NCI-H146 (cell line): ENCODE results near the gene MOSPD2.

Source experiments
- DNase-seq: peaks from one replicate; lab custom pipeline; 2025; lab: John Stamatoyannopoulos, UW

Gene MOSPD2

DNA sequence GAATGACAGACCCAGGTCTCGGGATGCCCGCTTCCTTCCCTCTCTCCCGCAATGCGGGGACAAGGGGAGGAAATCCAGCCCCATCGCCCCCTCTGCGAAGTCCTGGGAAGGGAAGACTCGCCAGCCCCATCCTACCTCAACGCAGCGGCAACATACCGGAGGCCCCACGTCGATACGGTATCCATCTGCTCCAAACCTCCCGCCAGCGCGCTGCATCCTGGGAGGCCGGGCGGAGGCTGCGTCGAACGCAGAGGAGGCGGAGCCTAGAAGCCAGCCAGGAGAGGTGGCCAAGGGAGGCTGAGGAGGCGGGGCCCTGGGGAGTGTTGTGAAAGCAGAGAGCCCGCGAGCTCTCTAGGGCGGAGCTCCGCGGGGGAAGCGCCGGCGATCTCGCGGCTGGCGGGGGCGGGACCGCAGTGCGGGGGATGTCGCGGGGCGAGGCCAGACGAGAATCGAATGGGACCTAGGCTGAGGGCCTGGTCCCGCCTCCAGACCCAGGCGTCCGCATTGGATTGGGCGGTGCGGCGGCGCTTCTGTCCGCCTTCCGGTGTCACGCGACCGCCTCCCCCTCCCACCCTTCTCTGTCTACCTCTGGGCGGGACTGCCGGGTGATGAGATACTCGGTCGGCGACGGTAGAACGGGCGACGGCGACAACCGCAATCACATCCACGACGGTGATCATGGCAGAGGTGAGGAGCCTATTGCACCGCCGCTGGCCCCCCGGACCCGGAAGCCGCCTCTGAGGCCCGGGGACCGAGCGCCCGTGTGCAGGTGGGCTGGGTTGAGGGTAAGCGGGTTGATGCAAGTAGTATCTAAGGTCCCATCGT, at the start of gene MOSPD2, which contains the start of gene FANCB:
Gene MOSPD2 (plus strand): TSS at position 571 of the 825 bp plus-strand sequence. CDS start 108 bp downstream, at position 679.
Gene FANCB (minus strand): TSS at position 219 of the 825 bp plus-strand sequence. CDS start 7,559 bp downstream, outside the sequence.
- DNase-seq, result peak; percentile 96

DNA sequence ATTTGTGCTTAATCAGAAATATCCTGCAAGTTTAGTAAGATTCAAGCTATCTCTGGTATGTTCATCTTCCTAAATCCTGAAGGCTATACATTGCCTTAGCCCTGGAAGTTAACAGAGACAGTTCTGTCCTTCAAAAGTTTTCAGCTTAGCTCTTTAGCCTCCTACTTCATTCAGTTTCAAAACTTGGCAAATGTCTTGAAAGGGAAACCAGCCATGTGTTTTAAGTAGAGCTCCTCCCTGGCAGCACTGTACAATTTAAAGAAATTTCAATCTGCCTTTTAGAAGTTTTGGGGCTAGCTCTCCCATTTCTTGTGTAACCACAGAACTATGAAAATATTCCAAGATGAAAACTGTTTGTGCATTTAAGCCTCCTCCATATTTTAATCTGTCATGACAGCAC, 47.4 kb upstream of the MOSPD2 start:
- no peak for DNase-seq

- DNase-seq, result no peak
These were observed 46.9 kb upstream of the MOSPD2 start for GRCh38 chrX:14826319-14826718.

GRCh38 chrX:14829643-14830042, 43.6 kb upstream of the MOSPD2 start:
- no peak for DNase-seq

- DNase-seq, result no peak
These were observed 41.1 kb upstream of the MOSPD2 start for GRCh38 chrX:14832151-14832550.

- DNase-seq, result no peak
These were observed 40.6 kb upstream of the MOSPD2 start for GRCh38 chrX:14832586-14832985.

DNA sequence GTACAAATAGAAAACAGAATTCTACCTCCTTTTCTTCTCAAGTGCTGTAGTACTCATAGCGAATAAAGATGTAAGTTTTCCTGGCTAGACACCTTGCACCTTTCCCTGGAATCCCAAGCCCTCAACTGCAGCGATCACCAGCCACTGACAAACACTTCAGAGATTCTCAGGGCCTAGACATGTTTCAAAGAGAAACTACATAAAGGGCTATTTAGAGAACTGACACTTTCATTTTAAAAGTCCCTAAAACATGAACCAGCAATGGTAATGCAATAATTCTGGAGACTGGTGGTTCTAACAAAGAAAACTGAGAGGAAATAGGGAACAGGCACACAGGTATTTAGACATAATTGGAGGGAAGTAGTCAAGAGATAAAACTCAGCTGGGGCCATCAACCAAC, 36.1 kb upstream of the MOSPD2 start:
- DNase-seq, result no peak

DNA sequence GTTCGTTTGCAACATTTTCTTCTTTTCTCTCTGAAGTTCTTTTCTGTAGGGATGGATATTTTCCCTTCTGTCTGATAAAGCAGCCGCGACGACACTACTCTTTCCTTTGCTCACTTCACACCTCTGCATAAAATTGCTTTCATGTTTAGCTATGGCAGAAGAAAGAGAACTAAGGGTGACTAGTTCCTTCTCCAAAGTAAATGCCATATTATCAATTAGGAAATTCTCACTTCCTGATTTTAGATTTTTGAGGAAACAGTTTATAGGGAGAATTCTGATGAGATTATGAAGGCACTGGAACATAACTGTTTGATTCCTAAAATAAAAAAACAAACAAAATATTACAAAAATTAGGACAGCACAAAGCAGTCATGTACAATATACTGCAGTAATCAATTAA, 29.6 kb upstream of the MOSPD2 start:
- no peak for DNase-seq

GRCh38 chrX:14851526-14851925, 21.7 kb upstream of the MOSPD2 start:
- DNase-seq, result no peak

DNA sequence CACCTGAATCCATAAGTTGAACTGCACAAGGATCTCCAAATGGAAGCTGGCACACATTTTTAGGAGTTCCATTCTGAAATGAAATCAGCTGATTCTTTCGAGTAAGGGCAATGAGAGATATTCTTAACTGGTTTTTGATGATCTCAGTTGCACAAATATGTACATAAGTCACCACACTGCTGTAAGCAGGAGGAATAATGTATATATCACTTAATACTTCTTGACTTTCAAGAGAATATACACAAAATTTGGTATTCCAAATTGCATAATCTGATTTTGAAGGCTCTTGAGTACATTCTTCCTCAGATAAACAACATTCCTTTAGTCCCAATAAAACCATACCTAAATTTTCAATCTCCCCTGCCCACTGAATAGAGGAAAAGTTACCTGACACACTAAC, 8.6 kb upstream of the MOSPD2 start:
- DNase-seq, result no peak

DNA sequence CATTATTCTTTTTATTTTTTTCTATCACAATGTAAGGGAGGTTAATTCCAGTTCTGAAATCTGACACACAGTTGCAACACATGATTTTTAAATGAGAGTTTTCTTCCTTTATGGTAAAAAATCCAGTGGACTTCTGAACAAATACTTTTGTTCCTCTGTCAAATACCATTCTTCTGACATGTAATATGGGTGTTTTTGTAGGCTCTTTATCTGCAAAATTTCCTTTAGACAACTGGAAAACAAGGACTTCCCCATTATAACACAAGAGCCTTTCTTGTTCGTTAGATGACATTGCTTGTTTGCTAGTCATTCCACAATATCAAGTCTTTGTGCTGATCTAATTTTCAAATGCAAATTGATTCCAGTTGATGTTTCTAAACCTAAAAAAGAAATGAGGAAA, 8.0 kb upstream of the MOSPD2 start:
- no peak for DNase-seq

- DNase-seq, result no peak
These were observed 1.5 kb upstream of the MOSPD2 start for GRCh38 chrX:14871767-14872166.

GRCh38 chrX:14872355-14872754, 866 bp upstream of the MOSPD2 start:
- DNase-seq, result peak; percentile 4

- DNase-seq, result no peak
These were observed 442 bp downstream of the MOSPD2 start for GRCh38 chrX:14873676-14874049.

- no peak for DNase-seq
These were observed 2.4 kb downstream of the MOSPD2 start for GRCh38 chrX:14875624-14876023.

DNA sequence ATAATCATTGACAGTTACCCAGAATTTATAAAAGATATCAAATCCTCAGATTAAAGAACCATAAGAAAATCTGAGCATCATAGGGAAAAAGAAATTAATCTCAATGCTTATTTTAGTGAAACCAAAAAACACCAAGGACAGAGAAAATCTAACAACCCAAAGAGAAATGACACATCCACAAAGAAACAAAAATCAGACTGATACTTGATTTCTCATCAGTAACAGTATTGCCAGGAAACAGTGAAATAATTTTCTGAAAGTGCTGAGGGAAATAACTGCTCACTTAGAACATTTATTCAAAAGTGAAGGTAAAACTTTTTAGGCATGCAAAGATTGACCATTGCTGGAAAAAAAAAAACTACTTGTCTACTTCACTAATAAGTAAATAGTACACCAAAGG, 10.6 kb downstream of the MOSPD2 start:
- no peak for DNase-seq

GRCh38 chrX:14884714-14885113, 11.5 kb downstream of the MOSPD2 start:
- DNase-seq, result no peak

DNA sequence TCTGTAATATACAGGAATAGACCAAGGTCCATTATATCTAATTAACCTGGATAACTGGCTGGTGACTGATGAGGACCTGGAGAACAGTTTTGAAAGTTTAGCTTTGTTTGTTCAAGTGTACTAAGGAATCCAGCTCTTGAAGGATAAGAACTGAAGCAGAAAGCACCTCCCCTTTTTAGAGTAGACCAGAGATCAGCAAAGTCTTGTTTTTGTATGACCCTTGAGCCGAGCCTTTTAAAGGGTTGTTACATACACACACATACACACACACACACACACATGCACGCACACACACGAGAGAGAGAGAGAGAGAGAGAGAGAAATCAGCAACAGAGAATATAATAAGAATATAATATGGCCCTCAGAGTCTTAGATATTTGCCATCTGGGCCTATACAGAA, 13.0 kb downstream of the MOSPD2 start:
- no peak for DNase-seq

DNA sequence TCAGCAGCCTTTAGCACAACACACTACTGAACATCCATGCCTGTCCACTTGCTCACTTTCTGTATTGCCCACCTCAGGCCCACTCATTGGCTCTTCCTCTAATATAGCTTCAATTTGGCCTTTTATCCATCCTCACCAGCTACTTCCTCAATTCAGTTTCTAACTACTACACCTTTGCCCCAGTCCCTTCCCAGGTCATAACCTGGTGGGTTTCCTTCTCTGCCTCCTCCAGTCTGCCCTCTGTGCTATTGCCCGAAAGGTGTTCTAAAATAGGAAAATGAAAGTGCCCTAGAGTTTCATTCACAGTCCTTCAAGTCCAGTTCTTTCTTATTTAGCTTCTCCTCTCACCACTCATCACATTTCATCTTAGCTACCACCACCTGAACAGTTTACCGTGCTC, 23.1 kb downstream of the MOSPD2 start:
- DNase-seq, result no peak

GRCh38 chrX:14897042-14897441, 23.8 kb downstream of the MOSPD2 start:
- no peak for DNase-seq

- DNase-seq, result no peak
These were observed 26.4 kb downstream of the MOSPD2 start for GRCh38 chrX:14899607-14900006.

GRCh38 chrX:14902537-14902936, 29.3 kb downstream of the MOSPD2 start:
- DNase-seq, result no peak

DNA sequence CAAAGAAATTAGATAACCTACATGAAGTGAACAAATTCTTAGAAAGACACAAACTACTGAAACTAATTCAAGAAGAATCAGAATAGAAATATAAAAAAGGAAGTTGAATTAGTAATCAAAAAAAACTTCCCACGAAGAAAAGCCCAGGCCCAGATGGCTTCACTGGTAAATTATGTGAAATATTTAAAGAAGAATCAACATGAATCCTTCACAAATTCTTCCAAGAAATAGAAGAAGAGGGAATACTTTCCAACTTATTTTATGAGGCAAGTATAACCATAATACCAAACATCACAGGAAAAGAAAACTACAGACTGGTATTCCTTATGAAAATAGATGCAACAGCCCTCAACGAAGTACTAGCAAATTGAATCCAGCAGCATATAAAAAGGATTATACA, 30.7 kb downstream of the MOSPD2 start:
- no peak for DNase-seq

DNA sequence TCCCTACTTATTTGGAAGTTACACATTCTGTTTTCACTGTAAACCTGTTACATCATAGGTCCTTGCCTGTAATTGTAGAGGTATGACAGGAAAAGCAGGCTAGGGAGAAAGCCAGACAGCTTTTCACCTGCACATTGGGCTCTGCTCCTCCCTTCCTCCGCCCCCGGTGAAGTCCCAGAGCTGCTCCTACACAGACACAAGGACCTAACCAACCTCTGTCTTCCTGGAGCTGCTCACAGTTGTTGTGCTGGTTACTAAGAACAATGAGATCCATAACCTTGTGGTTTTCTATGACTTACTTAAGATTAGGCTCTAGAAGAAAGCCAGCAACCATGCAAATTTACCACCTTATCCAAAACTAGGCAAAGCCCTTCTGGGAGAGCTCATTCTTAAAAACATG, 40.0 kb downstream of the MOSPD2 start:
- DNase-seq, result no peak
